Skeletal muscle satellite cell (primary cell): ENCODE data around the gene RAD51D.

ENCODE experiments used
- H3K27me3 ChIP-seq: 2 replicates; pipeline ENCODE4 v1.7.0; 2013; ENCODE audit warnings: low read length; ENCODE audit not compliant: control insufficient read depth, insufficient read depth
- H3K36me3 ChIP-seq: 2 replicates; pipeline ENCODE4 v1.7.0; 2013; ENCODE audit warnings: mild to moderate bottlenecking, control low read depth, low read length; ENCODE audit not compliant: insufficient read depth
- H3K4me1 ChIP-seq: 2 replicates; pipeline ENCODE4 v1.7.0; 2013; ENCODE audit warnings: low read length; ENCODE audit not compliant: control insufficient read depth, insufficient read depth
- H3K4me2 ChIP-seq: 2 replicates; pipeline ENCODE4 v1.7.0; 2013; ENCODE audit warnings: mild to moderate bottlenecking, low read length
- H3K4me3 ChIP-seq: 2 replicates; pipeline ENCODE4 v1.7.0; 2013; ENCODE audit warnings: low read length
- H3K9ac ChIP-seq: 2 replicates; pipeline ENCODE4 v1.7.0; 2013; ENCODE audit warnings: mild to moderate bottlenecking, low read depth, low read length, moderate library complexity
- H3K9me3 ChIP-seq: replicated peaks from 2 replicates; pipeline ENCODE4 v1.7.0; 2013; ENCODE audit warnings: mild to moderate bottlenecking, control low read depth, low read length

Gene RAD51D

GRCh38 chr17:35088881-35089585, 30.6 kb downstream of the RAD51D start:
- Histone ChIP-seq H3K27me3 (no peaks in the 10 kb centered on the region), H3K9me3 (no peaks in the 10 kb centered on the region), H3K36me3 (no peaks in the 10 kb centered on the region), H3K4me2 (peak overlapping the region; percentile 85), H3K4me1 (peaks cover 45% of the 10 kb centered on the region), H3K9ac (peak overlapping the region; percentile 91), H3K4me3 (peak overlapping the region; percentile 93)

DNA sequence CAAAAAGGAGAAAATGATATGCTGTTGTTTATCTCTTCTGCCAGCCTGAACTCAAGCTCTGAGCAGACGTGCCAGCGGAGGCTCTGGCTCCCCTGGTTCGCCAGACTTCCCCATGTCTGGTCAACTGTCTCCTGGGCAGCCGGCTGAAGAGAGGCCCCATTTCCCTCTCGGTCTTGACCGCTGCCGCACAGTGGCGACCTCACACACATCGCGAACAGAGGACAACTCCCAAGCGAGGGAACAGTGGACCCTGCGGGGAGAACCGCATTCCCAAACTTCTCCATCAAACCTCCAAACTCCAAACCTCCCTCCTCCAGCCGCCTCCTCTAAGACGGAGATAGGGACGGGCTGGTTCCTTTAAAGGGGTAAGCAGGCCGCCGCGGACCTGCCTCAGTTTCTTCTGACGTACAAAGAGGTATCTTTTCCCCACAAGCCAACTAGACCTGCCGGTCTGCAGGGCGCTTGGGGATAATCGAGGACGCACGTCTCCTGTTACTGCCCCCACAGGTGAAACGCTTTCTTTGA, 31.2 kb downstream of the RAD51D start:
- H3K9ac ChIP-seq = peak overlapping the region; percentile 91
- H3K36me3 ChIP-seq = no peaks in the 10 kb centered on the region
- peaks cover 46% of the 10 kb centered on the region for H3K4me1 ChIP-seq
- peak overlapping the region; percentile 85 for H3K4me2 ChIP-seq
- H3K9me3 ChIP-seq = no peaks in the 10 kb centered on the region
- no peaks in the 10 kb centered on the region for H3K27me3 ChIP-seq
- H3K4me3 ChIP-seq = peak overlapping the region; percentile 93

DNA sequence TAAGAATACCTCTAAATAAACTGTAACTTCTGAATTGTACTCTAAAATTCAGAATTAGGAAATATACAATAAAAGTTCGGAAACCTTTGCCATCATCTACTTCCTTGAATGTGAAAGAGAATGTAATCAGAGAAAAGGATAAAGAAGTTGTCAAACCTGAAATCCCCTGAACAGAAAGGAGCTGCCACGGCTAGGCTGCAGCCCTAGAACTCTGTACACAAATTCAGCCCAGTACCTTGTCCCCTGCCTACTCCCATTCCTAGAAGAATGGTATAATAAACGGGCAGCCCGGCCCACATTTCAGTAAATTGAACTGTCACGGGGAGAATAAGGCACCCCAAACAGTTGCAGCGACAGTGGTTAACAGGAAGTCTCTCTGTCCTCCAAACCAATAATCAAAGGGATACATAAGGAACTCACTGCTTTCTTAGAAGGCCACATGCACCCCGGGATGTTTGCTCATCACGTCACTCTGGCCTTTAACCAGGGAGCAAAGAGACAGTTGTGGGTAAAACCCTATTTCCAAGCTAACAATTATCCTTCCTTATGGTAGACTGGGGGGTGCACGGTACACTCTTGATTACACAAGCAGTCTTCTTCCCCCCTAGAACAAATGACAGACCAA, 31.8 kb downstream of the RAD51D start:
- no peaks in the 10 kb centered on the region for H3K9me3 ChIP-seq
- peak overlapping the region; percentile 93 for H3K4me3 ChIP-seq
- H3K36me3 ChIP-seq = no peaks in the 10 kb centered on the region
- H3K4me1 ChIP-seq = peaks cover 51% of the 10 kb centered on the region
- peak overlapping the region; percentile 91 for H3K9ac ChIP-seq
- no peaks in the 10 kb centered on the region for H3K27me3 ChIP-seq
- peak overlapping the region; percentile 85 for H3K4me2 ChIP-seq

DNA sequence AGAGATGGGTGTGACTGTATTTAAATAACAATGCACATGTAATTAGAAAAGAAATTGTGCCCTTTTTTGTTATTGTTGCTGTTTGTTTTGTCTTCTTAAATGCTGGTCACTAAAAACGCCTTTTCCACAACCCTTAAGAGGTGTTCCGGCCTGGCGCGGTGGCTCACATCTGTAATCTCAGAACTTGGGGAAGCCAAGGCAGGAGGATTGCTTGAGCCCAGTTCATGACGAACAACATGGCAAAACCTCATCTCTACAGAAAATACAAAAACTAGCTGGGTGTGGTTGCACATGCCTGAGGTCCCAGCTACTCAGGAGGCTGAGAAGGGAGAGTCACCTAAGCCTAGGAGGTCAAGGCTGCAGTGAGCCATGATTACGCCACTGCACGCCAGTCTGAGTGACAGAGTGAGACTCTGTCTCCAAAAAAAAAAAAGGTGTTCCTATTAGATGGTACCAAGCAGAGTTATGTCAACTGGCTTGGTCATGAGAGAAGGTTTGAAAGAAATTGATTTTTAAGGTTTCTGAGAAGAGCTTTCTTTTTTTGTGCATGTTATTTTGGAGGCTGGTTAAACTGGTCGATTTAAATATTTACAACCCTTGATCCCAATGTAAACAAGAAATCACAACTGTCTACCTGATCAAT, 32.6 kb downstream of the RAD51D start:
- H3K9ac ChIP-seq = peak overlapping the region; percentile 91

DNA sequence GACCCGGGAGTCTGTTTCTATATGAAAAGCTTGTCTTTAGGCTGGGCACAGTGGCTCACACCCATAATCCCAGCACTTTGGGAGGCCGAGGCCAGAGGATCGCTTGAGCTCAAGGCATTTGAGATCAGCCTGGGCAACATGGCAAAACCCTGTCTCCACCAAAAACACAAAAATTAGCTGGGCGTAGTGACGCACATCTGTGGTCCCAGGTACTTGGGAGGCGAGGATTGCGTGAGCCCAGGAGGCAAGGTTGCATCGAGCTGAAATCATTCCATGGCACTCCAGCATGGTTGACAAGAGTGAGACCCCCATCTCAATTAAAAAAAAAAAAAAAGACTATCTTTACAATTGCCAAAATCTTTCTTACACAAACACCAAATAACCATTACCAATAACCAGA, 33.5 kb downstream of the RAD51D start:
- H3K9me3 ChIP-seq = no peaks in the 10 kb centered on the region
- no peaks in the 10 kb centered on the region for H3K36me3 ChIP-seq
- peak overlapping the region; percentile 52 for H3K4me2 ChIP-seq
- peaks cover 68% of the 10 kb centered on the region for H3K4me1 ChIP-seq
- H3K9ac ChIP-seq = no peak overlapping the region
- no peak overlapping the region for H3K4me3 ChIP-seq
- H3K27me3 ChIP-seq = no peaks in the 10 kb centered on the region

More for the DNA sequence above, 32.6 kb downstream of the RAD51D start:
- H3K36me3 ChIP-seq = no peaks in the 10 kb centered on the region
- peaks cover 59% of the 10 kb centered on the region for H3K4me1 ChIP-seq
- H3K27me3 ChIP-seq = no peaks in the 10 kb centered on the region
- peak overlapping the region; percentile 93 for H3K4me3 ChIP-seq
- peak overlapping the region; percentile 85 for H3K4me2 ChIP-seq
- no peaks in the 10 kb centered on the region for H3K9me3 ChIP-seq

DNA sequence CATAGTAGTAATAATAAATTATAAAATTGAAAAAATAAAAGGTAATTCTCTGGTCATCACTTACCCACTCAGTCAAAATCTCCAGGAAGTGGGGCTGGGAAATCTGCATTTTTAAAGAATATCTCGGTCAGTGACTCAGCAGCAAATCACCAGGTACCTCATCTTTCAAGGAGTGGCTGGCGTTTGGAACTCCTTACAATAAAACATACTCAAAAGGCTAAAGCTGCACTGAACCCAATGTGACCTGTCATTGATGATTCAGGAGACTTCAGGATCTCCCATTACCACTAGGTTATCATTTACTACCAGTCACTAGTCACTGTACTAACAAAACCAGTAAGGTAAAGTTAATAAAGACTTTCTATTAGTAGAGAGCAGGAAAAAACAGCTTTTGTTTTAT, 34.7 kb downstream of the RAD51D start:
- no peak overlapping the region for H3K4me3 ChIP-seq

DNA sequence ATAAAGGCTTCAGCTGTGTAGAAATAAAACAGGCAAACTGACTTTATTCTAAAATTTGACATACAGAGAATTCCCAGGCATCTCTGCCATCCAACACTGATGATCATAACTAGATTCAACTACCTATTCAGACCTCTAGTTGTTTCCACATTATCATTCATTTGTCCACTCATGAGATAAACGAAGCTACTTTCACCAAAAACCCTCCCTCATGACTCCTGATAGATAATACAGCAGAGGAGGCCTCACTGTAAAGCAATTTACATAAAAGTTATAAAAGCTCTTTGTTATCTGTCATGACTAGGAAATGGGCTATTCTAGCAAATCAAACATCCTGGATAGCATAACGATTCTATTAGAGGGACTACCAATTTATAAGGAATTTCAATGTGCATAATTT, 36.6 kb downstream of the RAD51D start:
- H3K4me3 ChIP-seq = no peak overlapping the region
- no peaks in the 10 kb centered on the region for H3K36me3 ChIP-seq
- H3K4me2 ChIP-seq = peak overlapping the region; percentile 64
- H3K4me1 ChIP-seq = peaks cover 80% of the 10 kb centered on the region
- no peaks in the 10 kb centered on the region for H3K27me3 ChIP-seq
- H3K9me3 ChIP-seq = no peaks in the 10 kb centered on the region
- no peak overlapping the region for H3K9ac ChIP-seq

More for the DNA sequence above, 34.7 kb downstream of the RAD51D start:
- H3K4me1 ChIP-seq = peaks cover 78% of the 10 kb centered on the region
- H3K9ac ChIP-seq = peak overlapping the region; percentile 38
- H3K4me2 ChIP-seq = peak overlapping the region; percentile 52
- H3K27me3 ChIP-seq = no peaks in the 10 kb centered on the region
- no peaks in the 10 kb centered on the region for H3K9me3 ChIP-seq
- no peaks in the 10 kb centered on the region for H3K36me3 ChIP-seq

DNA sequence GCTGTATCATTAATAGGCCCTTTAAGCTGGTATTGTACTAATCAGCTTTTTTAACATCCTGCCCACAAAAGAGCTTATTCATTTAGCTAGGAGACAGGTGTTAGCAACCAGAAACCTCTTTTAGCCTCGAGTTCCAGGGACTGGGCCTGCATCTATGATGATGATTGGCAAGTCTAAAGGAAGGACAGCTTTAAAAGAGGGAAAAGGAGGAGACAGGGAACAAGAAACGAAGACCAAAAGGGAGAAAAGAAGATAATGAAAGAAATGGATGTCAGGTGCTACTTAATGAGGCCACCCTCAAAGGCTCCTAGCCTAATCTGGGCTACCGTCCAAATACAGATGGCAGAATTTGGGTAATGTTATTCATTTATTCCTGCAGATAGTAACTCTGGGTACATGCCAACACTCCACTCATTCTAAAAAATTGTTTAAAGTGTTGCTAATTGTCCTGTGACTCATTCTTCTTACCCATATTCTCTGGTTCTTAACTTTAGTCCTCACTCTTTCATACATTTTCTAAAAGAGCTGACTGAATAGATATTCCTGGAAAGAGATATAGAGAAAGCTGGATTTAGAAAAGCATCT, 37.5 kb downstream of the RAD51D start:
- no peaks in the 10 kb centered on the region for H3K9me3 ChIP-seq
- peak overlapping the region; percentile 64 for H3K4me2 ChIP-seq
- no peak overlapping the region for H3K4me3 ChIP-seq
- no peaks in the 10 kb centered on the region for H3K36me3 ChIP-seq
- no peak overlapping the region for H3K9ac ChIP-seq
- peaks cover 71% of the 10 kb centered on the region for H3K4me1 ChIP-seq
- H3K27me3 ChIP-seq = no peaks in the 10 kb centered on the region

GRCh38 chr17:35081638-35082037, 38.0 kb downstream of the RAD51D start:
- H3K4me1 ChIP-seq = peaks cover 66% of the 10 kb centered on the region

GRCh38 chr17:35080536-35080935, 39.1 kb downstream of the RAD51D start:
- H3K4me2 ChIP-seq = no peak overlapping the region
- no peaks in the 10 kb centered on the region for H3K36me3 ChIP-seq
- no peaks in the 10 kb centered on the region for H3K9me3 ChIP-seq
- no peaks in the 10 kb centered on the region for H3K27me3 ChIP-seq
- H3K4me3 ChIP-seq = no peak overlapping the region
- peaks cover 55% of the 10 kb centered on the region for H3K4me1 ChIP-seq
- no peak overlapping the region for H3K9ac ChIP-seq

More at GRCh38 chr17:35081638-35082037, 38.0 kb downstream of the RAD51D start:
- Histone ChIP-seq H3K4me2 (no peak overlapping the region), H3K27me3 (no peaks in the 10 kb centered on the region), H3K9ac (no peak overlapping the region), H3K9me3 (no peaks in the 10 kb centered on the region), H3K36me3 (no peaks in the 10 kb centered on the region), H3K4me3 (no peak overlapping the region)
